GM10248 (cell line): ENCODE data around the gene ZBTB37.
A peak's percentile ranks its signal among the peaks of the same experiment; 100 is the strongest.
"Not testable (repeated sequence)": the region's sequence is repeated elsewhere in the genome, so short reads cannot be mapped to it uniquely, and the experiment has no call there.

Experiments
- CTCF ChIA-PET: fragments of 300-600 bp; sonication (Branson Sonifier 250); formaldehyde crosslinking; extraction: SDS; loops from one replicate; lab custom pipeline; 2021; ENCODE audit warnings: antibody characterized with exemption; lab: Yijun Ruan, JAX
- POLR2A ChIA-PET: fragments of 350-650 bp; sonication (Branson Sonifier 250); formaldehyde crosslinking; extraction: SDS; loops from one replicate; lab custom pipeline; 2020; ENCODE audit warnings: antibody characterized with exemption; lab: Yijun Ruan, JAX
- DNase-seq: peaks from one replicate; pipeline ENCODE4 v3.0.0; 2012; ENCODE audit errors: extremely low spot score
- TF ChIP-seq, protein P1 (sequence below): IDR thresholded peaks from 2 replicates; pipeline ENCODE4 v1.5.1; 2012; ENCODE audit warnings: mild to moderate bottlenecking, low read depth; ENCODE audit errors: extremely low read depth, missing control alignments, control extremely low read depth

The ZBTB37 gene

DNA sequence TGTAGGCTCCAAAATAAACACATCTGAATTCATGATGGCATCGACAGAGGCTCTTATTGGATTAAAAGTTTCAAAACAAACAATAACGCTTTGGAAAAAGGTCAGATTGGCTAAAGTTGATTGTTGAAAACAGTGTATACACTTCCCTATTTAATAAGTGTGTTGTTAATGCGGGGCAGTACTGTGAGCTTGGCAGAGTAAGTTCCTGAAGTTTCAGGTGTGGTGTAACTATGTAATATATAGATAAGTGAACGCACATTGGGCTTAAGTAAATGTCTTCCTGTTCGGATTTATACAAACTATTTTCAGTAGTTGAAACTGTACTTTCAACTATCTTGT lies 810 bp downstream of the ZBTB37 start:
- POLR2A ChIA-PET: interaction anchor here (1.0 to 2.5 kb wide), 5 partner anchors 8 to 392 kb away, joined by 3 to 11 read pairs (median 4); partner anchors contain the start of genes KLHL20 and PRDX6
- TF ChIP-seq, protein P1, sequence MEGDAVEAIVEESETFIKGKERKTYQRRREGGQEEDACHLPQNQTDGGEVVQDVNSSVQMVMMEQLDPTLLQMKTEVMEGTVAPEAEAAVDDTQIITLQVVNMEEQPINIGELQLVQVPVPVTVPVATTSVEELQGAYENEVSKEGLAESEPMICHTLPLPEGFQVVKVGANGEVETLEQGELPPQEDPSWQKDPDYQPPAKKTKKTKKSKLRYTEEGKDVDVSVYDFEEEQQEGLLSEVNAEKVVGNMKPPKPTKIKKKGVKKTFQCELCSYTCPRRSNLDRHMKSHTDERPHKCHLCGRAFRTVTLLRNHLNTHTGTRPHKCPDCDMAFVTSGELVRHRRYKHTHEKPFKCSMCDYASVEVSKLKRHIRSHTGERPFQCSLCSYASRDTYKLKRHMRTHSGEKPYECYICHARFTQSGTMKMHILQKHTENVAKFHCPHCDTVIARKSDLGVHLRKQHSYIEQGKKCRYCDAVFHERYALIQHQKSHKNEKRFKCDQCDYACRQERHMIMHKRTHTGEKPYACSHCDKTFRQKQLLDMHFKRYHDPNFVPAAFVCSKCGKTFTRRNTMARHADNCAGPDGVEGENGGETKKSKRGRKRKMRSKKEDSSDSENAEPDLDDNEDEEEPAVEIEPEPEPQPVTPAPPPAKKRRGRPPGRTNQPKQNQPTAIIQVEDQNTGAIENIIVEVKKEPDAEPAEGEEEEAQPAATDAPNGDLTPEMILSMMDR: no peak
- no peak for DNase-seq
- CTCF ChIA-PET: interaction anchor here (1.3 to 1.7 kb wide), 4 partner anchors 8 to 1127 kb away, joined by 3 to 6 read pairs (median 5); no protein-coding TSS in a partner anchor

DNA sequence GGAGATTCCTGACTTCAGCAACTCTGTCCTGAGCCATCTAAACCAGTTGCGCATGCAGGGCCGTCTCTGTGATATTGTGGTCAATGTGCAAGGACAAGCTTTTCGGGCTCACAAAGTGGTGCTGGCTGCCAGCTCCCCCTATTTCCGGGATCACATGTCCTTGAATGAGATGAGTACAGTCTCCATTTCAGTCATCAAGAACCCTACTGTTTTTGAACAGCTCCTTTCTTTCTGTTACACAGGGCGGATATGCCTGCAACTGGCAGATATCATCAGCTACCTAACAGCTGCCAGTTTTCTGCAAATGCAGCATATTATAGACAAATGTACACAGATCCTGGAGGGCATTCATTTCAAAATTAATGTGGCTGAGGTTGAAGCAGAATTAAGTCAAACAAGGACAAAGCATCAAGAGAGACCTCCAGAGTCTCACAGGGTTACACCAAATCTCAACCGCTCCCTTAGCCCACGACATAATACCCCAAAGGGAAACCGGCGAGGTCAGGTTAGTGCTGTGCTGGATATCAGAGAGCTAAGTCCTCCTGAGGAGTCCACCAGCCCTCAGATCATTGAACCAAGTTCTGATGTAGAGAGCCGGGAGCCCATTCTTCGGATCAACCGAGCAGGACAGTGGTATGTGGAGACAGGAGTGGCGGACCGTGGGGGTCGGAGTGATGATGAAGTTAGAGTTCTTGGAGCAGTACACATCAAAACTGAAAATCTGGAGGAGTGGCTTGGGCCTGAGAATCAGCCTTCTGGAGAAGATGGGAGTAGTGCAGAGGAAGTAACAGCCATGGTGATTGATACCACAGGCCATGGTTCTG lies 2.3 kb downstream of the ZBTB37 start:
- CTCF ChIA-PET: interaction anchor here (0.9 to 1.7 kb wide), 7 partner anchors 10 to 1125 kb away, joined by 3 to 6 read pairs (median 3); no protein-coding TSS in a partner anchor

DNA sequence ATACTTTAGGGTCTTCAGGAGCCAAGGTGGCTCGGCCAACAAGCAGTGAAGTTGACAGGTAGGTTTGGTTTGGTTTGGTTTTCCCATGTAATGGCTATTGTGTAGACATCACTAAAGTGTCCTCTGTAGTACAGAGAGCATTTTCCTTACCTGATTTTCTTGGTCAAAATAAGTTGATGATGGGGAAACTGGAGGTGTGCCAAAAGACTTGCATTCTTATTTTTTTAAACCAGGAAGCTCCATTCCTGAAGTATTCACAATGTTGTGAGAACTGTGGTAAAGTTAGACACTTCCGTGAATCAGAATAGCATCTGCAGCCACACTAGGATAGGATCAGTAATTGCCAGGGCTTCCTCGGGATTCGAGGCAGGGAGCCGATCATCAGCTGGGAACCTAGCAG lies 2.9 kb downstream of the ZBTB37 start:
- no peak for DNase-seq
- ChIA-PET POLR2A (interaction anchor here (2.5 kb wide), 1 partner anchor 10 kb away, joined by 7 read pairs; no protein-coding TSS in a partner anchor), CTCF (interaction anchor here (0.9 kb wide), 1 partner anchor 31 kb away, joined by 3 read pairs; no protein-coding TSS in a partner anchor)
- TF ChIP-seq, protein P1: no peak

More for the DNA sequence above, 2.3 kb downstream of the ZBTB37 start:
- peak; percentile 32 for DNase-seq
- POLR2A ChIA-PET: interaction anchor here (1.5 to 2.5 kb wide), 2 partner anchors 10 to 156 kb away, joined by 4 to 7 read pairs; partner anchors contain the start of gene KLHL20
- TF ChIP-seq, protein P1: no peak

DNA sequence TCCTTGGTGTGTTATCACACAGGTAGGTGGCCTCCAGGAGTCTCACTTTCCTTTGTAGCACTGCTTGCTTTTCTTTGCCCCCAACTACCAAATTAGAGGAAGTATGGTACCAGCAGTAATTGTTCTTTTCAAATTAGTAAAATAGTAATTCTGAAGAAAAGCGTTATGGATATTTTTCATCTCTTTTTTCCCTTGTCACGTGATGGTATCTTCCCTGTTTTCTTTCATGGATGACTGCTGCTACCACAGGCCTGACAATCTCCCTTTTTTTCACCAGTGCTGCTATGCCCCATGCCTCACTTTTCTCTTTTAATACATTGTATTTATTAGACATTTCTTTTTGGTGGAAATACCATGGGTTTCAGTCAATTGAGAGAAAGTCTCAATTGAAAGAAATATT lies 3.3 kb downstream of the ZBTB37 start:
- POLR2A ChIA-PET: interaction anchor here (2.5 kb wide), 1 partner anchor 11 kb away, joined by 7 read pairs; no protein-coding TSS in a partner anchor
- no peak for DNase-seq
- CTCF ChIA-PET: no interaction called here
- TF ChIP-seq, protein P1: no peak

DNA sequence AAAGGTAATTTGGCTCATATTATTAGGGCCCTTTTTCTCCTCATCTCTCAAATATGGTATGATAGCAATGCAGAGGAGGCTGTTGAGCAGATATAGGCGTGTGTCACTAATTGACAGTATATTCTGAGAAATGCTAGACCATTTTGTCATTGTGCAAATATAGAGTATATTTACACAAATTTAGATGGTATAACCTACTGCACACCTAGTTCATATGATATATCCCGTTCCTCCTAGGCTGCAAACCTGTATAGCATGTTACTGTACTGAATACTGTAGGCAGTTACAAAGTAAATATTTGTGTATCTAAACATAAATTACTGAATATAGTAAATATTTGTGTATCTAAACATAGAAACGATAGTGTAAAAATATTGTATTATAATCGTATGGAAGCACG lies 8.6 kb downstream of the ZBTB37 start:
- ChIA-PET CTCF (interaction anchor here (1.7 kb wide), 1 partner anchor 8 kb away, joined by 5 read pairs; the partner anchor contains the start of gene ZBTB37), POLR2A (interaction anchor here (1.5 kb wide), 1 partner anchor 9 kb away, joined by 3 read pairs; the partner anchor contains the start of gene ZBTB37)
- DNase-seq: no peak
- TF ChIP-seq, protein P1: no peak

DNA sequence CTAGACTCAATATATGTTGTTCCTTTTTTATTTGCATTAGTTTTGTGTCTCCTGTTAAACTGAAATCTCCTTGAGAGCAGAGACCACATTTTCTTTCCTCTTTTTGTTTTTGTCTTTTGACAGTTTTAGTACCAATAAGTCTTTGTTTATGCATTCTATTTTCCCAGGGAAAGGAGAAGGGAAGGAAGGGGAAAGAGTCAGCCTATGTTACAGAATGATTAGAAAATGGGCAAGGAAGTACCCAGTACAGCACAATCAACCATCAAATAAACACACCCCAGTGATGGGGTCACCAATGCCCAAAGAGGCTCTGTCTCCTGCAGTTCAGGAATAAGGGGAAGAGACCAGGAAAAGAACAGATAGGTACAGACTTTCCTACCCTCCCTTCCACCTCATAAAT lies 10.1 kb downstream of the ZBTB37 start:
- DNase-seq: no peak

DNA sequence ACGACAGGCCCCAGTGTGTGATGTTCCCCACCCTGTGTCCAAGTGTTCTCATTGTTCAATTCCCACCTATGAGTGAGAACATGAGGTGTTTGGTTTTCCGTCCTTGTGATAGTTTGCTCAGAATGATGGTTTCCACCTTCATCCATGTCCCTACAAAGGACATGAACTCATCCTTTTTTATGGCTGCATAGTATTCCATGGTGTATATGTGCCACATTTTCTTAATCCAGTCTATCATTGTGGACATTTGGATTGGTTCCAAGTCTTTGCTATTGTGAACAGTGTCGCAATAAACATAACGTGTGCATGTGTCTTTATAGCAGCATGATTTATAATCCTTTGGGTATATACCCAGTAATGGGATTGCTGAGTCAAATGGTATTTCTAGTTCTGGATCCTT lies 12.9 kb downstream of the ZBTB37 start:
- POLR2A ChIA-PET, CTCF ChIA-PET, DNase-seq: not testable (repeated sequence)

More for the DNA sequence above, 10.1 kb downstream of the ZBTB37 start:
- POLR2A ChIA-PET: no interaction called here
- TF ChIP-seq, protein P1: no peak
- CTCF ChIA-PET: interaction anchor here (1.7 kb wide), 1 partner anchor 10 kb away, joined by 5 read pairs; the partner anchor contains the start of gene ZBTB37
